ENCODE measurements around the gene EIF4H.

DNA sequence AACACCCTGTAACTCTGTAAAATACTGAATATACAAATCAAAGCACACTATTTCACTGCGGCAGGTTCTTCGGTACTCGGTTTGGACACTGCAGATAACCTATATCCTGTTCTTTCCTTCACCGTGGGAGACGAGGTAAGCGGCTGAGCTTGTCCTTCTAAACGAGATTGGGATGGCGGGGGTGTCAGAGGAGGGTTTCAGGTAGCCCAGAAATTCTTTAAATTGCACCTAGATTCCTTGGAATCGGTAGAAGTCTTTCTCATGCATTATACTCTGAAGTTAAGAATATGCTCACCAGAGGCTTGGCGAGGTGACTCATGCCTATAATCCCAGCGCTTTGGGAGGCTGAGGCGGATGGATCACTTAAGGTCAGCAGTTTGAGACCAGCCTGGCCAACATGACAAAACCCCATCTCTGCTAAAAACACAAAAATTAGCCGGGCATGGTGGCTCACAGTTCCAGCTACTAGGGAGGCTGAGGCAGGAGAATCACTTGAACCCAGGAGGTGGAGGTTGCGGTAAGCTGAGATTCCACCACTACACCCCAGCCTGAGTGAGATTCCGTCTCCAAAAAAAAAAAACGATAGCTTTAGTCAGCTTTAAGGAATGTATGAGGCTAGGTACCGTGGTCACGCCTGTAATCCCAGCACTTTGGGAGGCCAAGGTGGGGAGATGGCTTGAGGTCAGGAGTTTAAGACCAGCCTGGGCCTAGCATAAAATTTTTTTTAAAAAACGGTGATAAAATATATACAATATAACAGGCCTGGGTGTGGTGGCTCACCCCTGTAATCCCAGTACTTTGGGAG lies 25.6 kb downstream of the EIF4H start:
- TF ChIP-seq GATA3 (IDR thresholded peaks at IDR 0.05; ENCODE audit: low read depth, low read length) (no peak), GATA2 (IDR thresholded peaks at IDR 0.05; ENCODE audit: low read depth, low read length) (no peak)

Data from SH-SY5Y (cell line).